HUES48 (cell line): ENCODE results near the gene STK32C.

Experiments
- H3K27ac ChIP-seq: one replicate; pipeline ENCODE4 v1.7.0; 2013; ENCODE audit warnings: low read depth, low read length, inconsistent platforms
- H3K27me3 ChIP-seq: 2 replicates; pipeline ENCODE4 v1.6.1; 2013; ENCODE audit warnings: mild to moderate bottlenecking, low read length; ENCODE audit not compliant: control insufficient read depth, insufficient read depth
- H3K36me3 ChIP-seq: 2 replicates; pipeline ENCODE4 v1.6.1; 2013; ENCODE audit warnings: low read length; ENCODE audit not compliant: control insufficient read depth, insufficient read depth
- H3K4me1 ChIP-seq: 2 replicates; pipeline ENCODE4 v1.6.1; 2013; ENCODE audit warnings: mild to moderate bottlenecking, low read length; ENCODE audit not compliant: control insufficient read depth, insufficient read depth
- H3K4me3 ChIP-seq: 2 replicates; pipeline ENCODE4 v1.5.1; 2013; ENCODE audit warnings: mild to moderate bottlenecking, low read depth, low read length
- H3K9ac ChIP-seq: 2 replicates; pipeline ENCODE4 v1.6.1; 2013; ENCODE audit warnings: mild to moderate bottlenecking, low read depth, low read length, moderate library complexity
- H3K9me3 ChIP-seq: 2 replicates; pipeline ENCODE4 v1.6.1; 2013; ENCODE audit warnings: low read length; ENCODE audit not compliant: control insufficient read depth, insufficient read depth

STK32C gene

DNA sequence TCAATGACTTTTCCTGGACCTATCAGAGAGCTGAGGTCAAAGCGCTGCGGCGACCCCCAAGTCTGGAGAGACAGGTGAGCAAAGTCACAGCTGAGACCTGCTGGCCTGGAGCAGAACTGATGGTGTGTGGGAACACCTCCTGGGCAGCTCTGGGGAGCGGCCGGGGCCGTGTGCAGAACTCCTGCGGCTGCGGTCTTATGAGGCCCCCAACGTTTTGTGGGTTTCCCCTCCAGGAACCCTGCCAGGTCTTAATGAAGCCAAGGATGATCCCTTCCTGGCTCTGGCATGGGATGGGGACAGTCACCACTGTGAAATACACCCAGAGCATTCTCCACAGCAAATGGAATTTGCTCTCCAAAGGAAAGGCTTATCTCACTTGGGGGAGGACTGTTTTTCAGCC lies 94.9 kb downstream of the STK32C start:
- Histone ChIP-seq H3K4me3 (no peak overlapping the region), H3K9me3 (peaks cover 15% of the 10 kb centered on the region; the same call in 1 of the 2 replicates), H3K9ac (no peak overlapping the region), H3K4me1 (no peaks in the 10 kb centered on the region), H3K27ac (no peak overlapping the region), H3K36me3 (no peaks in the 10 kb centered on the region), H3K27me3 (no peaks in the 10 kb centered on the region)

DNA sequence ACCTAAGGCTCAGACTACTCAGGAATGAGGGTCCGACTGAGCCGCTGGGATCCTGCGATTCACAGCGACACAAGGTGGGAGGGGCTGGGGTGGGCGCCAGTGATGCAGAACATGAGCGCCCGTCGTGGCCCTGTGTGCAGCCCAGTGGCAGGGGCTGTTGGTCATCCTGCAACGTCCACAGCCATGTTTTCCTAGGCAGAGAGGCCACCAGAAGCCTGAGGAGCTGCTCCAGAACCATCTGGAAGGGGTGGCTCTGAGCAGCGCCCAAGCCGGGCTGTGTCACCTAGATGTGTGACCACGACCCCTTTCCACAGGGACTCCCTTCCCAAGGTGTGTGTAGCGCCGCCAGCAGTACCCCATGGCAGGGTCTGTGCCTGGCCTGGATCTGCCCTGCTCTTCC lies 96.5 kb downstream of the STK32C start:
- Histone ChIP-seq H3K4me1 (no peaks in the 10 kb centered on the region), H3K4me3 (no peak overlapping the region), H3K27ac (no peak overlapping the region), H3K36me3 (no peaks in the 10 kb centered on the region), H3K9me3 (peaks cover under 1% of the 10 kb centered on the region; the same call in 1 of the 2 replicates), H3K9ac (no peak overlapping the region), H3K27me3 (no peaks in the 10 kb centered on the region)

GRCh38 chr10:132210766-132211165 lies 97.0 kb downstream of the STK32C start:
- no peak overlapping the region; the same call in 1 of the 2 replicates for H3K9ac ChIP-seq
- no peaks in the 10 kb centered on the region for H3K36me3 ChIP-seq
- no peak overlapping the region for H3K4me3 ChIP-seq
- no peaks in the 10 kb centered on the region; the same call in 1 of the 2 replicates for H3K9me3 ChIP-seq
- H3K4me1 ChIP-seq, result no peaks in the 10 kb centered on the region
- no peak overlapping the region for H3K27ac ChIP-seq
- H3K27me3 ChIP-seq, result no peaks in the 10 kb centered on the region

- no peak overlapping the region for H3K9ac ChIP-seq
Measured at GRCh38 chr10:132209978-132210530, 97.7 kb downstream of the STK32C start.

DNA sequence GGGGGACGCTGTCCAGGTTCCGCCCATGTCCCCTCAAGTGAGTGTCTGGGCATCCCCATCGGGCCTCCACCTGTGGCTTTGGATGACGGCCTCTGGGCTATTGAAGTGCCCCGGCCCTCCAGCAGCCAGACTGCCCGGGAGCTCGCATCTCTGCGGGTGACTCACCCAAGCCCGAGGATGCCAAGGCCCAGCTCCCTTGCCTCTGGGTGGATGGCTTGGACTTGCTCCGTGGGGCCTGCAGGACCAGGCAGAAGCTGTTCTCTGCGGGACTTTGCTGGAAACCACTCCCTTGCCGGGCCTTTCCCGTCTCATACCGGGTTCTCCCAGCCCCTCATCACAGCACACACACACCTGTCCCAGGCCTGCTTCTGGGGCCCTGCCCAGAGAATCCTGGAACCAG lies 98.6 kb downstream of the STK32C start:
- H3K4me1 ChIP-seq, result no peaks in the 10 kb centered on the region
- no peak overlapping the region for H3K27ac ChIP-seq
- no peak overlapping the region for H3K9ac ChIP-seq
- no peaks in the 10 kb centered on the region for H3K9me3 ChIP-seq
- no peaks in the 10 kb centered on the region for H3K27me3 ChIP-seq
- no peaks in the 10 kb centered on the region for H3K36me3 ChIP-seq
- H3K4me3 ChIP-seq, result no peak overlapping the region

More at GRCh38 chr10:132209978-132210530, 97.7 kb downstream of the STK32C start:
- H3K4me1 ChIP-seq, result no peaks in the 10 kb centered on the region
- H3K36me3 ChIP-seq, result no peaks in the 10 kb centered on the region
- H3K27me3 ChIP-seq, result no peaks in the 10 kb centered on the region
- no peak overlapping the region for H3K4me3 ChIP-seq
- no peak overlapping the region for H3K27ac ChIP-seq
- H3K9me3 ChIP-seq, result no peaks in the 10 kb centered on the region; the same call in 1 of the 2 replicates

DNA sequence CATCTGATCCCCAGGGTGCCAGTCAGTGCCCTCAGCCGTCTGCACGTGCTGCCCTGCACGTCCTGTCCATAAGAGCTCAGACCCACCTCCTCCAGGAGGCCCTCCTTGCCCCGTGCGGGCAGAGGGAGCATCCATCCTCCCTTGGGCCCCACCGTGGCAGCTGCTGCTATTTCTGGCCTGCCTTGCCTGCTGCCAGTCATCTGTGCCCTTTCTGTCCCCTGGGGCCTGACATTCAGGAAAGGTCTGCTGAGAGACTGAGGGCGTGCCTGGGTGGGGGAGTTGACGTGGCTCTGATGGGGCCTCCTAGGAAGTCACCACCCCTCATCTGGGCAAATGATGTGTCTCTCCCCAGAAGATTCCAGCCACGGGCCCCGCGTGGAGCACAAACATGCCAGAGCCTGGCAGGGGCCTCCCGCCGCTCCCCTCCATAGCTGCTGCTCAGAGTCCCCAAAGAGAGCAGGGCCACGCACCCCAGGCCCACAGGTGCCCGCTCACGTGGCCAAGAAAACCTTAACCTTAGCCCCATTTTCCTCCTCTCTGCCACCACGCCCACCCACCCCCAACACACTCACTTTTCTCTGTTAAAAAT lies 99.2 kb downstream of the STK32C start:
- H3K4me1 ChIP-seq, result no peaks in the 10 kb centered on the region
- H3K27me3 ChIP-seq, result no peaks in the 10 kb centered on the region
- H3K4me3 ChIP-seq, result no peak overlapping the region
- H3K36me3 ChIP-seq, result no peaks in the 10 kb centered on the region
- H3K27ac ChIP-seq, result no peak overlapping the region
- H3K9ac ChIP-seq, result no peak overlapping the region
- no peaks in the 10 kb centered on the region for H3K9me3 ChIP-seq

DNA sequence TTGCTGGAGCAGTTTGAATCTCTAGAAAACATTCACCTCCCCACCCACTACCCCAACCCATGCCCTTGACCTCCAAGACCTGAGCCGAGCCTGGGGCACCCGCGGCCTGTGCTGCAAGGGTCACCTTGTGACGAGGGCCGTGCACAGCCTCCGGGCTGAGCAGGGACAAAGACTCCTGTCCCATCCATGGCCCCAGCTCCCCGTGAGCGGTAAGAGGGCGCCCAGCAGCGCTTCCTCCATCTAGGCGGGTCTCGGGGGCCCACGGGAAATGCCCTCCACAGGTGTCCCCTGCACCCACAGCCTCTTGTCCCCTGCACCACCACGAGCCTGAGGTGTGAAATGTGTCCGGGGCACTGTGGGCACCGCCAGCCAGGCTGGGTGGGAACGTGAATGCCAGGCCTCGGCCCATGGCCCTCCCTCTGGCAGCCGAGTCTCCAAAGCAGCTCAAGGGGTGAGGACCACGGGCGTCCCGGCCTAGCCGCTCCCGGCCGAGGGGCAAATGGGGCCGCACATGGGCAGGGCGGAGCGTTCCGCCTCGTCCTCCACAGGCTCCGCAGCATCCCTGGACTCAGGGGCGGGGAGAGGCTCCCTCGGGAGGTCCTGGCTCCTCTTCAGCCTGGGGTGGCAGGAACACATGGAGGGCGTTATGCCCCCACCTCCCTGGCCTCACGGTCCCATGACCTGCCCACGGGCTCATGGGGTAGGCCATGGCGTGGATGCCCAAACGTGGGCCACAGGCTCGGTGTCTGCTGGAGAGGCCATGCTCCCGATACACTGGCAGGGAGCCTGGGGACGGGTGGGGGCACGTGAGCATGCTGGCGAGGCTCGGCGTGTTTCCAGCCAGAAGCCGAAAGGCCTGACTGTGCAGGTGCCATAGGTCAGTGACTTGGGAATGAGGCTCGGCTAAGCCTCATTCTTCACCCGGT lies 100.0 kb downstream of the STK32C start:
- H3K4me1 ChIP-seq, result no peaks in the 10 kb centered on the region
- no peak overlapping the region for H3K9ac ChIP-seq
- H3K27ac ChIP-seq, result no peak overlapping the region
- H3K4me3 ChIP-seq, result no peak overlapping the region
- no peaks in the 10 kb centered on the region for H3K27me3 ChIP-seq
- H3K36me3 ChIP-seq, result no peaks in the 10 kb centered on the region
- H3K9me3 ChIP-seq, result no peaks in the 10 kb centered on the region

- Histone ChIP-seq H3K4me1 (no peaks in the 10 kb centered on the region), H3K4me3 (no peak overlapping the region), H3K36me3 (no peaks in the 10 kb centered on the region), H3K27ac (no peak overlapping the region), H3K9ac (no peak overlapping the region), H3K9me3 (no peaks in the 10 kb centered on the region), H3K27me3 (no peaks in the 10 kb centered on the region)
Measured at GRCh38 chr10:132206806-132207535, 100.8 kb downstream of the STK32C start.

DNA sequence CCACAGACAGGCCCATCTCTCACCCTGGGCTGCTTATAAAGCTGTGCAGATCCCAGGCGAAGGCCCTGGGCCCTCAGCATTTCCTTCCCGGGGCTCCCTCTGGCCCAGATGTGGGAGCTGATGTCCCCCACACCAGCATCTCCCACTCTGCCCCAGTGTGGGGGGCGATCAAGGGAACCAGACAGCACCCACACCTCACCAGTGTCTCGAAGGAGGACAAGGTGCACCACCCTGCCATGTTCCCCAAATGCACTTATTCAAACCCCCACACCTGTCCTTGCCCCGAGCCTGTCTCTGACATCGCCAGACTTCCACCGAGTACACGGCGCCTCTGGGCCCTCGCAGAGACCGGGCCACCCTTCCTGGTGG lies 101.4 kb downstream of the STK32C start:
- Histone ChIP-seq H3K36me3 (no peaks in the 10 kb centered on the region), H3K4me3 (no peak overlapping the region), H3K4me1 (no peaks in the 10 kb centered on the region), H3K27ac (no peak overlapping the region), H3K9ac (no peak overlapping the region), H3K27me3 (no peaks in the 10 kb centered on the region), H3K9me3 (no peaks in the 10 kb centered on the region)

DNA sequence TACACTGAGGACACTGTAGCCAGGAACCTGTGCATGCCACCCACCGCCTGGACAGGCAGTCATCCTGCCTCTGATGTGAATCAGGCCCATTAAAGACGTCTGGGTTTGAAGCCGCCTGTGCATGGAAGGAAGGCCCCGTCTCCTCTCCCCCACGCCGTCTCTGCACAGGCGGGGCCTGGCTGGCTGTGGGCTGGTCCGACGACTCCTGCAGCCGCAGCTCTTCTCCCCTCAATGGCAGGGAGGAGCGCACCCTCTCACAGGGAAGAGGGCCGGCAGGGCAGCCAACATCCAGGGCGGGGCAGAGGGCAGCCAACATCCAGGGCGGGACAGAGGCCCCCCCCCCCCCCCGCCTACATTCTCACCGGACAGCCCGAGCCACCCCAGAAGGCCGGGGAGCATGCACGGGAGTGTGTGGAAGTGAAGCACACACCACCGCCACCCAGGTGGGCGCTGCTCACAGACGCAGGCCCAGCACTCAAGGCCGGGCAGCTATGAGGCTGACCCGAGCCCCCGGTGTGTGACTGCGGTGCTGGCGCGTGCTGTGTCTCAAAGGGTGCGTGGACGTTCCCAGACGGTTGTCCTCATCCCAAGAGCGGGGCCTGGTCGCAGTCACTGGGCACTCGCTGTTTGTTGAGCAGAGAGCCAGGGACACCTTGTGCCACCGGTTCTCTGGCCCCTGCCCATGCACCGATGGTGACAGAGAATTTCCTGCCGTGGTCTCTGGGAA lies 101.9 kb downstream of the STK32C start:
- H3K9me3 ChIP-seq, result no peaks in the 10 kb centered on the region
- H3K36me3 ChIP-seq, result no peaks in the 10 kb centered on the region
- no peak overlapping the region for H3K4me3 ChIP-seq
- no peaks in the 10 kb centered on the region for H3K27me3 ChIP-seq
- H3K4me1 ChIP-seq, result no peaks in the 10 kb centered on the region
- H3K9ac ChIP-seq, result no peak overlapping the region
- H3K27ac ChIP-seq, result no peak overlapping the region
